ENCODE measurements around the gene FOXO6.
A peak's percentile ranks its signal among the peaks of the same experiment; 100 is the strongest.

The FOXO6 gene

GRCh38 chr1:41360786-41361494, at the start of gene FOXO6:
TSS of gene FOXO6 (plus strand) at chr1:41361434.
- DNase-seq (ENCODE audit: low read depth): peak; percentile 91

DNA sequence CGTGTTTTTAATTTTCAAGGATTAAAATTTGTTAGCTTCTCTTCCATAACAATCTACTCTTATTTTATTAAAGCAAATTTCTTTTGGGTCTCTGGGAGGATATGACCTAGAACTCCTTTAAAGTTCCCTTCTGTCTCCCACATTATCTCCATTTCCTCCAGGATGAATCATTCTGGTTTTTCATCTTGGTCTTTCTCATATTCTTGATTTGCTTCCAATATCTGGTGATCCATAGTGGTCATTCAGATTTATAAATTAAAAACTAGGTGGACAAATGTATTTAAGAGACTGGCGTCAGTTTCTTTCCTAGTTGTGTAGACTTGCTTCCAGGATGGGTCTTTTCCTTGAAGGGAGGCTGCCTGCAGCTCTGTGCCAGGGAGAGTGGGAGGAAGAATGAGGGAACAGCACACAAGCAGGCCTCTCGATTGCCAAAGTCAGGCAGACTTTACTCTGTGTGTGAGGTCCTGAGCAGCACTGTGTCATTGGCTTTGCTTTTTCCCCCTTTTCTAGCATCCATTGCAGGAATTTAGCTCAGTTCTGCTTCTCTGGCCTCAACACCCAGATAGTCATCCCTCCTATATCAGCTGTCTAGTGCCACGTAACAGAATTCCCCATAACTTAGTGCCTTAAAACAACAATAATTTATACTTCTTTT, 48.1 kb upstream of the FOXO6 start:
- no peak for DNase-seq (ENCODE audit: low read depth)

DNA sequence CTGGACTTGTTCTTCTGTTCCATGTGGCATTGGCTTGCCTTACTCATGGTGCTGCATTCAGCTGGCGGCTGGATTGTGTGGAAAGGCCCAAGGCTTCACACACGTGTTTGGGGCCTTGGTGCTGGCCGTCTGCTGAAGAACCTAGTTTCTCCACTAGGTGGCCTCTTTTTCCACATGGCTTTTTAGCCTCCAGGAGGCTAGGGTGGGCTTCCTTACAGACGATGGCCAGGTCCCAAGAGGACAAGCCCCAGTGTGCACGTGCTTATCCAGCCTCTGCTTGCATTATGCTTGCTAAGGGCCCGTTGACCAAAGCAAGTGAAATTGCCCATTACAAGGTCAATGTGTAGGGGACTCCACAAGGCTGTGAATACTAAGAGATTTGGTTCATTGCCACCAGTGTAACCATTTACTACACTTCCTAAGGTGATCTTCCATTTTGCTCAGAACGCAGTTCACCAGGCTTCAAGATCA, 47.5 kb upstream of the FOXO6 start:
- DNase-seq (ENCODE audit: low read depth): no peak

- no peak for DNase-seq (ENCODE audit: low read depth)
Measured at GRCh38 chr1:41314376-41315145, 46.7 kb upstream of the FOXO6 start.

- no peak for DNase-seq (ENCODE audit: low read depth)
Measured at GRCh38 chr1:41315146-41315822, 46.0 kb upstream of the FOXO6 start.

DNA sequence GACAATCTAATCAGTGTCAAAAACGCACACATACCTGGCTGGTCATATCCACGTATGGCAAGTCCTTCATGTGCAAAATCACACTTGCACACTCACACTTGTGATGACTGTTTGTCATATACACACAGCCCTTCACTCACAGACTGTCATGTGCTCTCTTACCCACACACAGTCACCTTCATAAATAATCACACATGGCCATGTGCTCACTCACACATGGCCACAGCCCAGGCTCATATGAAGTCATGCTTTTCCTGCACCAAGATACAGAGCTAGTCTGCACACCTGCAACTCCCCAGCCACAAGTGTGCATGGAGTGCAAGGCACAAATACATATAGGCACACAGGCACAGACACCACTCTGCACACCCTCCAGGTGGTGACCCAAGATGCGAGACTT, 45.4 kb upstream of the FOXO6 start:
- no peak for DNase-seq (ENCODE audit: low read depth)

GRCh38 chr1:41317361-41317760, 43.9 kb upstream of the FOXO6 start:
- DNase-seq (ENCODE audit: low read depth): no peak

GRCh38 chr1:41318135-41318534, 43.1 kb upstream of the FOXO6 start:
- no peak for DNase-seq (ENCODE audit: low read depth)

DNA sequence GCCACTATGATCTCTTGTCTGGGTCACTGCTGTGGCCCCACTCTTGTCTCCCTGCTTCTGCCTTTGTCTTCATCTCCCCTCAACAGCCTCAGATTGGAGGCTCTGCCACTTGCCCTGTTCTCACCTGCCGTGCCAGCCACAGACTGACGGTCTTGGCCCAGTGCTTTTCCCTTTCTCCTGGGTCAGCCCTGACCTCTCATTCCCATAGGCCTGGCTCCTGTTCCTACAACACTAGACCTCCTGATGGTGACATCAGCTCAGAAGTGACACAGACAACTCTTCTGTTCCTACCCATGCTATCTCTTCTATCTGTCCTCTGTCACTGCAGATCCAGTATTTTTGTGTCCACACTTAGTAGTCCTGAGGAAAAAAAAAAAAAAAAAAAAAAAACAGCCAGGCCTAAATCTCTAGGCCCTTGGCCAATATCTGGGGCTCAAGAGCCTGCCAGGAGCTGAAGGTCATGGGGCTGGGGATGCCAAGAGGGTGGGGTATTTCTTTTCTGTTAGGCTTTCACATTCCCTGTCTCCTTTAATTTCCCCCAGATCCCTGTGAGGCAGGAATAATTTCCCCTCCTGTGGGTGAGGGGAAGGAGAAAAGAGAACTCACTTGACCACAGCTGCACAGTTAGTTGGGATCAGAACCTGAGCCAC, 42.0 kb upstream of the FOXO6 start:
- DNase-seq (ENCODE audit: low read depth): no peak

- DNase-seq (ENCODE audit: low read depth): no peak
Measured at GRCh38 chr1:41319807-41320711, 41.2 kb upstream of the FOXO6 start.

DNA sequence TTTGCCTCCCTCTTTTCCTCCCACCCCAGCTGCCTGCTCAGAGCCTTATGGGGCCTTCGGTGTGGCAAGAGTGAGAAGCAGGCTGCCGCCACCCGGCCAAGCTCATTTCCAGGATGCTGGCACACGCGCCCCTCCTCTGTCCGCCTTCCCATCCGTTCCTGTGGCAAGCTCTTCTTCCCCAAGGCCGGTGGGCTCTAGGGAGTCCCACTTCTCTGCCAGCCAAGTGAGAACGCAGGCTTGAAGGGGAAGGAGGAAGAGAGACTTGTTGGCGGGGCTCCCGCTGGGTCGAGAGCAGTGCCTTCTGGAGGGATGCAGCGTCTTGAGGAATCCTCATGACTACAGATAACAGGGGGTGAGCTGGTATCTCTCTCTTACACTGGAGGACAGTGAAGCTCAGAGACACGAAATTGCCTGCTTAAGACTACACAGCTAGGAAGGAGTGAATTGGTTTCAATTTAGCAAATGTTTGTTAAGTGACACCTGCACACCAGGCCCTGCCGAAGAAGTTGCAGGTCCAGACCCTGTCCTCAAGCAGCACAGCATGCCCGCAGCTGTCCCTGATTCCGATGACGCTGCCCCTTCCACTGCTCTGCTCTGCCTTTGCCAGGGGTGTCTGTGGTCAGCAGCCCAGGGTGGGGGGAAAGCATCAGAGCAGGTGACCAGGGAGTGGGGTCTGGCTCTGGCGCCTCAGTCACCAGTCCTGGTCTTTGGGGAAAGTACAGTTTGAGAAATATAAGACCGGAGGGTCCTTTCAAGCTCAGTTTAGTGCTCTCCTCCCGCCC, 40.1 kb upstream of the FOXO6 start:
- no peak for DNase-seq (ENCODE audit: low read depth)

- no peak for DNase-seq (ENCODE audit: low read depth)
Measured at GRCh38 chr1:41322101-41322661, 39.1 kb upstream of the FOXO6 start.

- no peak for DNase-seq (ENCODE audit: low read depth)
Measured at GRCh38 chr1:41322835-41323234, 38.4 kb upstream of the FOXO6 start.

GRCh38 chr1:41323243-41323642, 38.0 kb upstream of the FOXO6 start:
- DNase-seq (ENCODE audit: low read depth): no peak

DNA sequence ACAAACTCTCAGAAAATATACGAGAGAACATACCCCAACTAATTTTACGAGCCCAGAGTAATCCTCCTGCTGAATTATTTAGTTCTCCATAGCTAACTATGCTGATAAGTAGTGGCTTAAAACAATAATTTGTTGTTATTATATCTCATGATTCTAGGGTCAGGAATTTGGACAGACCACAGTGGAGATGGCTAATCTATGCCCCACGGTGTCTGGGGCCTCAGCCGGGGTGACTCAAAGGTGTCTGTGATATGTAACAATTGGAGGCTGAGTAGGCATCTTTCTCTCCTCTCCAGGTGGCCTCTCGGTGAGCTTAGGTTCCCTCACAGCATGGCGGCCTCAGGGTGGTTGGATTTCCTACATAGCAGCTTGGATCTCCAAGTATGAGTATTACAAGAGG, 35.4 kb upstream of the FOXO6 start:
- DNase-seq (ENCODE audit: low read depth): no peak

GRCh38 chr1:41327383-41327999, 33.7 kb upstream of the FOXO6 start:
- no peak for DNase-seq (ENCODE audit: low read depth)

GRCh38 chr1:41328001-41328615, 33.1 kb upstream of the FOXO6 start:
- no peak for DNase-seq (ENCODE audit: low read depth)

- DNase-seq (ENCODE audit: low read depth): no peak
Measured at GRCh38 chr1:41328780-41329640, 32.2 kb upstream of the FOXO6 start.

Measured in activated T-helper 9 cell treated with anti-CD3 and anti-CD28 coated beads, Interleukin-2, amount 50 U/mL, for 16 hours (primary cell).